Jurkat, Clone E6-1 (cell line): ENCODE measurements around the gene EDA.
"Not testable (repeated sequence)": the region's sequence is repeated elsewhere in the genome, so short reads cannot be mapped to it uniquely, and the experiment has no call there.

ENCODE experiments used
- DNase-seq: peaks from one replicate; pipeline ENCODE4 v3.0.0-alpha.2; 2011; ENCODE audit warnings: low read depth, low spot score
- H3K4me3 ChIP-seq: 2 replicates; pipeline ENCODE4 v1.5.1; 2011; ENCODE audit warnings: mild to moderate bottlenecking, low read length, control low read depth, moderate library complexity

The EDA gene

DNA sequence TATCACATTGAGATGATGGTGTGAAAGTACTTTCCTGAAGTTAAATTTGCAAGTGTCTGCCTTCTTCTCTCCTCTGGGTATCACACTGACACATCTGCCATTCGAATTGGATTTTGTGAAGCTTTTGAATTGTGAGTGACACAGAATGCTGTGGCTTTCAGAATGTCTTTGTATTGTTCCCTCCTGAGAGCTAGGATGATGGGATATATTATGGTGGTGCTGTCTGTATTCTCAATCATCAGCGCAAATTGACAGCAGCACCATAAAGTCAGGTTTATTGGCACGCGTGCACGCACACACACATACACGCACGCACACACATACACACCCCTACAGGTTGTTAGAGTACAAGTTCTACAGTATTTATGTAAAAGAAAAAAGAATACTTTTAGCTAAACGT is 290.5 kb downstream of the EDA start:
- no peak for DNase-seq

DNA sequence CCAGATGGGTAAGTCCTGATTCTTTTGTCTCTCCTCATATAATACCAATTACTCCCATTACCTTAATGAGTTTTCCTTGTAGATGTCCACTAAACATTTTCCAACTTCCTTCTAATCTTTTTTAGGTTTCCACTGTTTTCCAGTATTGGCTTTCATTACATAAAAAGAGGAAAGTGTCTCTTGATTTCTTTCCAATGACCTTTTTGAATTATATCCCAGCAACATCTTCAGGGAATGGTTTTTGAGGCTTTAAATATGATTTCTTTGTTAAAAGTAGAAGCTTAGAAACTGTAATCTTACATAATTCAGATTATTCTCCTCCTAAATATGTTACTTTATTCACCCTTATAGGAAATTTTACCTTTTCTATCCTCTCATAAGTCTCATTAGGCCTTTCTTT is 298.9 kb downstream of the EDA start:
- DNase-seq: no peak
- H3K4me3 ChIP-seq: no peak overlapping the region

More for the DNA sequence above, 290.5 kb downstream of the EDA start:
- no peak overlapping the region for H3K4me3 ChIP-seq

DNA sequence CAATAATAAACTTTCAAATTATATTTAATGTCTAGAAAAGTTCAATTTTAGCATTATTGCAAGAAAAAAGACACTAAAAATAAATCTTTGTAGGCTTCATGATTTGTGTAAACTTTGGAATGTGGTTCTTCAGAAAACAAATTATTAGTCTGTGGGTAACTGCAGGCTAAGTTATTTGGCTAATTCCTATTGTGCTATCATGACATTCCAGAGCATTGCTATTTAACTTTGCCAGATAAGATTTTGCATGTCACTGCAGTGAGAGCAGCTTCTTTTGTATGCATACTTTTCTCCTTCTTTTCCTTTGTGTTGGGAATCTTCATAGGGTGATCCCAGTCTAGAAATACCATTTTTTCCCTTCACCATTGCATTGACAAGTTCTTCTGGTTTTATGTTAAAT is 303.8 kb downstream of the EDA start:
- no peak overlapping the region for H3K4me3 ChIP-seq
- DNase-seq: no peak

DNA sequence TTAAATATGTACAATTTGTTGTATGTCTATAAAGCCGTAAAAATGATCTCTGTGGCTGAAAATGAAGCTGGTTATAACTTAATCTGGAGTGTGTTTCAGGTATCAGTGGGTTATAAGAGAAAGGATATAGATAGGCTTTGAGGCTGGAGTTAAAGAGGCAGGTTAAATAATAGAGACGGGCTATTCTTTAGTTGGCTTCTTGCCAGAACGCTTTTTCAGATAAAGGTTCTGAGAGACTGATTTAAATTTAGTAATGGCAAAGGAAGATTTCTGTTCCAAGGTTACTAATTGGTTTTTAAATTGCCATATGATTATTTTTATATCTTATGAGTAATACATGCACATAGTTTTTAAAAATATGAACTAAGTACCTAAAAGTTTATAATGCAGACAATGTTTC is 316.4 kb downstream of the EDA start:
- no peak for DNase-seq

DNA sequence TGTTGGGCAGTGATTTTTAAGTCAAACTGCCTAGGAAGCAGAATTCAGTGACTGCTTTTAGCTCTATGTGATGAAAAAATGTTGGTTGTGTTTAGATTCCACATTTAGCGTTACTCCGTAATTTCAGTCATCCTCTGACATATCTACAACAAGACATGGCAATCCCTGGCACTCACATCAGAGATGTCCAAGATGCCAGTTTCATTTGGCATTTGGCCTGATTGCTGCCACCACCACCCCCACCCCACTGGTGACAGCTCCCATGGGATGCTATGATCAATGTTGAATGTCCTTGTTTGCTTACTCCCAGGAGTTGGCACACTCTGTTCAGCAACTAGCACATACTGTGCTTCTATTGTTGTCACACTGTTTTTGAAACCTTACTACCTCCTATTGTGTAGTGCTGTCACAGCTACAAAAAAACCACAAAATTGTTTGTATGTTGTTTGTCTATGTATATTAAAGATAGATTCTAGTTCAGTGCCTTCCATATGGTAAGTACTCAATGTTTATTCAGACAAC is 332.4 kb downstream of the EDA start:
- no peak for DNase-seq
- H3K4me3 ChIP-seq: no peak overlapping the region

More for the DNA sequence above, 316.4 kb downstream of the EDA start:
- H3K4me3 ChIP-seq: no peak overlapping the region

DNA sequence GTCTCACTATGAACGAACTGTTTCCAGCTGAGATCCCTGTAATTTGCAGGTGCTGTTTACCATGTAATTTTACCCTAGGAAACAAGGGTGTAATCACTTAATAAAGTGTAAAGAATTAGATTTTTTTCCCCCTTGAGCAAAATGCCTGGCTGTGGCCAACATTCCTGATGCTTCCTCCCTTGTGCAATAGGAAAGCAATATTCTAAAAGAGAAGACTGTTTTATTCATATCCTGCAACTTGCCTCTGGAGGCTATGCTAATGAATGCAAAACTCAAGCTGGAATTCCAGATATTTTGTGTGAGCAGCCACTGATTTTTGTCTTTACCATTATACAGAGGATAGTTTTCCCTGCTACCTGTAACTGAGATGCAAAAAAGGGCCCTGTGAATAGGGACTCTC is 335.8 kb downstream of the EDA start:
- DNase-seq: no peak

DNA sequence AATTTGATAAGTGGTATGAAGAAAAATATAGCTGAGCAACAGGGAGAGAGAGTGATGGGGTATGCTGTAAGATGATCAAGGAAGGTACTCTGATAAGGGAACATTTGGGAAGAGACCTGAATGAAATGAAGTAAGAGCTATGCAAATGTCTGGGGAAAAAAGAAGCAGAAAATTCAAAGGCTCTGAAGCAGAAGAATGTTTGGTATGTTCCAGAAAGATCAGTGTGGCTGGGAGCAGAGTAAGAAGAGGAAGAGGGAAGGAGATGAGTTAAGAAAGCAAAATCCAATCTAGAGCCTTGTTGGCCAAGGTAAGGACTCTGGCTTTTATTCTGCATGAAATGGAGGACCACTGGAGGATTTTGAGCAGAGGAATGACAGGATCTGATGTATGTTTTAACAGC is 343.8 kb downstream of the EDA start:
- no peak for DNase-seq
- no peak overlapping the region for H3K4me3 ChIP-seq

More for the DNA sequence above, 335.8 kb downstream of the EDA start:
- no peak overlapping the region for H3K4me3 ChIP-seq

DNA sequence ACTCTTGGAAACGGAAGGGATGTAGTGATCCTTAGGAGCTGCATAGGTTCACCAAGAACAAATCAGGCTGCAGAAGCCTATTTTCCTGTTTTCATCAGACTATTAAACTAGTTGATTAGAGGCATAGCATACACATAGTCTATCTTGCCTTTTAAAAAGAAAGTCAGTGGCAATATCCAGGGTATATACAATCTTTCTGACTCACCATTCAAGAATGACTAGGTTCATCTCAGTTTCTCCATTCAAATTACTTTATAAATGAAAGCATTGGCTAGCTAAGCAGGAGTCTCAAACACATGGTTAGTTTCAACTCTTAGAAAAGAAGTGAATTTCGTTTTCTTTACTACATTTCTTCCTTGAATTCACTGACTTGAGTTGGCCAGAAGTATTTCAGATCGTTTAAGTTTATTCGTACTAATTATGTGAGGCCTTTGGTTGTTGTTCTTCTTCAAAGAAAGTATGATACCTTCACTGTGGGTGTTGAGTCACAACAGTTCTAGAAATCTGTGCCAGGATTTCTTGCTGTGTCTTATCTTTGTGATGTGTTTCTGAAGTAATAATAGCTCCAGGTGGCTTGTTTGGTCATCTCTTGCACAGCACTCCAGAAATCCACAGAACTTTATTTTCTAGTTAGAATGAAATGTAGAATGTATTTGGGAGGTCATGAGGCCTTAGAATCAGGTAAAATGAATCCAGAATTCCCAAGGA is 345.6 kb downstream of the EDA start:
- H3K4me3 ChIP-seq: no peak overlapping the region
- no peak for DNase-seq

DNA sequence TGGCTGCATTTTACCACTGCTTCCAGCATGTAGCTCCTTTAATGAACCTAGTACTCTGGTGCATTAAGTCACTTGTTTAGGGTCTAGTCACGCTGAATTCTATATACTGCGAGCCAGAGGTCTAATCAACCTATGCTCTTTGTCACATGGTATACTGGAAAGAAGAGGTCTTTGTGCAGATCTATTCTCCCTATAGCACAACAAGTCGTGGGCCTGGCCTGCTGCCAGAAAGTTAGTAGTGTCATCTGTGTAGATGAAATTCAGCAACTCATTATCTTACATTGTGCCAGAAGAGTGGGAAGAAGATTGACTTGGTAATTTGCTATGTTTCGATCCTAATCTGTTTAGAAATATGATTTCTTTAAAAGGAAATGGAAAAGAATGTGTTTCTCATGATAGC is 353.0 kb downstream of the EDA start:
- no peak for DNase-seq
- no peak overlapping the region for H3K4me3 ChIP-seq

DNA sequence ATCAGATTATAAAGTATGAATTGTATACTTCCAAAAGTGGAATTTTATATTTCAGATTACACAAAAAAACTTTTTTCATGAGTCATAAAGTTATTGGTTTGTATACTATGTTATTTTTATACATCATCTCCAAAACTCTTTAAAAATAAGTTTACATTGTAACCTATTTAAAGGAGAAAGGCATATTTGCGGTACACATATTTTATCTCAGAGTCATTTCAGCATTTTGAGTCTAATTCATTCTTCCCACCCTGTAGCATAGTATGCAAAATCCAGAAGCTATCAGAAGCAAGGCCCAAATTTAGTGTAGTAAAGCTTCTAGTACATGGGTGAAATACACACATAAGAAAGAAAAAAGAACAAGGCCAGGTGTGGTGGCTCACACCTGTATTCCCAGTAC is 353.5 kb downstream of the EDA start:
- no peak overlapping the region for H3K4me3 ChIP-seq
- no peak for DNase-seq

DNA sequence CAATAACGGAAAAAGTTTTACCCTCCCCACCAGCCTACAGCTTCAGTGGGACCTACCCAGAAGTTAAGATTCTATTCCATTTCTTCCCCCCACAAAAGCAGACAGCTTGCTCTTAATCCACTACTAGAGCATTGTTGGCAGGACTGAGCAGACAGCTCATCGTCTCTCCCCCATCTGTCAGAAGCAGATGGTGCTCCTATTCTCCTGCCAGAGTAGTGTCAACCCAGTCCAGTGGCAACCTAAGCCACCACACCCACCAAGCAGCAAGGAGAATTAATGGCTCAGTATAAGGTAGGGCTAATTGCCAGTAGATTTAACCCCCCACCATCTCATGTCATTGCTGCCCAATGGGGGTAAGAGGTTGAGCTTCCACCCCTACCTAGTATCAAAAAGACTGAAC is 371.8 kb downstream of the EDA start:
- no peak overlapping the region for H3K4me3 ChIP-seq

DNA sequence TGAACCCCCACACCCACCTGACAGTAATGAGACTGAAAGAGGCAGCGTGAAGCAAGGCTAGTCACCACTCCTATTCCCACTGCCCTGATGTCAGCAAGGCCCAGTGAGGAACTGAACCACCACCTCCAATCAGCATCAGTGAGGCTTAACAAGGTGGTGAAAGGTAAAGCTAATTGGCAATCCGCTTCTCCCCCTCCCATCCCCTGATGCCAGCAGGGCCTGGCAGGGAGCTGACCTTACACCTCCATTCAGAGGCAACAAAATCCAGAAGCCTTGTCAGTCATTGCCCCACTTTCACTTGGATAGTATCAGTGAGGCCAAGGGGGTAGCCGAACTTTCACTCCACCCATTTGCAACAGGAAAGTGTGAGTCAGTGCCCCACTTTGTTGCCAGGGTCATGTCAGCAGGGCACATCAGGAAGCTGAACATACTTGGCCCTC is 373.1 kb downstream of the EDA start:
- DNase-seq: no peak

More for the DNA sequence above, 371.8 kb downstream of the EDA start:
- DNase-seq: no peak

DNA sequence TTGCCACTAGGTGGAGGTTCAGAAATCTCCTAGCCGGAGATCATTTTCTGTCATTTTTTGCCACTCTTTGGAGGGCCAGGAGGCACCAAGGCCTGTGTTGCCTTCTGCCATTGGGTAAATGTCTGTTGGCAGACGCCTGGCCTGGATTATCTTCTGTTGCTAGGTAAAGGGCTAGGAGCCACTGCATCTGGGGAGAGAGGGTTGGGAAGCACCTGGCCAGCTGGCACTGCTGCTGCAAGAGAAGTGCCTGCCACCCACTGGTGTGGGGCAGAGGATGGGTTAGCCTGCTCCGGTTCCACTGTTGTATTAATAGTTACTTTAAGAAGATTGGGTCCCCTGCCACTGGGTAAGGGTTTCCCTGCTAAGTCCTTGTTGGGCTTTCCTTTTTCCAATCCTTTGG is 375.8 kb downstream of the EDA start:
- no peak for DNase-seq
- no peak overlapping the region for H3K4me3 ChIP-seq

More for the DNA sequence above, 373.1 kb downstream of the EDA start:
- no peak overlapping the region for H3K4me3 ChIP-seq

DNA sequence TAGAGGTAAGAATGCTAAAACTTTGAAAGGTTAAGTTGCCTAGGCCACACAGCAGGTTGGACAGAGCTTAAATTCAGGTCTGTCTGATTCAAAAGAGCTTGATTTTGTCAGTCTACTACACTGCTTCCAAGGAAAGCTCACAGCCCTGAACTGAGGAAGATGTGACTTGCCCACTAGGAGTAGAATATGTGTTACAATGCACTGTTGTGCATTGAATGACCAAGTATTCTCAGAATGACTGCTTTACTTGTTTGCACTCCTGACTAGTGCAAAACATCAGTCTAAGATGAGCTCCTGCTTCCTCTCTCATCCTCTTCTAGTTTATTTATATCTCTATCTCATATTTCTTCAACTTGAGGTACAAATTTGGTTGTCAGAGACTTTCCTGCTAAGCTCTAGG is 377.6 kb downstream of the EDA start:
- no peak for DNase-seq
- no peak overlapping the region for H3K4me3 ChIP-seq

DNA sequence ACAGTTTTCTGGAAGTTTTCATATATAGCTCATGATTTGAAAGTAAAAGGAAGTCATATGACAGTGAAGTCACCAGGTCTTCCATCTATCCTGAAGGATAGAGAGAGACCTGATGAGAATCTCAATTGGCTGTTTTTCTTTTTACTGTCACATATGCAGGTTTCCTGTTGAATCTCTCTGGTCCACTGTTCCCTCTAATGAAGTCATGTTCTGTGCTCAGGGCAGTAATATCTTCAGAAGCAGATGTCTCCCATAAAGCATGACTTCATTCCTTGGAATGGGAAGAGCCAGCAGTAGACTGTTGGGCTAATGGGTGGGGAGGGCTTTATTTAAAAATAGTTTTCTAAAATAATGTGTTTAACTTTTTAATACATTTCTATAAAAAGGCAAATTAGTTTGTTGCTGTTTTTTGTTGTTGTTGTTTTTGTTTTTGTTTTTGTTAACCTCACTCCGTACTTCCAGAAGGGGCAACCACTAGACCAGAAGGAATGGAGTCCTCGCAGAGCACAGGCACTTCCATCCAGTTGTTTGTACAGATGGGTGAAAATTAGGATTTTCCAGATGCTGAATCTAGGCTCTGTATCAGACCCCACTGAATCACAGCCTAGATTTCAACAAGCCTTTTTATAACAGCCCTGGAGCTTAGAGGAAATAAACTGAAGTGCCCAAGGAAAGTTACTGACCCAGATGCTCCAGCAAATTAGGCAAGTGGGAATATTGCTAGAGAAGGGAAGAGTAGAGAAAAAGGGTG is 379.6 kb downstream of the EDA start:
- no peak overlapping the region for H3K4me3 ChIP-seq
- DNase-seq: no peak

DNA sequence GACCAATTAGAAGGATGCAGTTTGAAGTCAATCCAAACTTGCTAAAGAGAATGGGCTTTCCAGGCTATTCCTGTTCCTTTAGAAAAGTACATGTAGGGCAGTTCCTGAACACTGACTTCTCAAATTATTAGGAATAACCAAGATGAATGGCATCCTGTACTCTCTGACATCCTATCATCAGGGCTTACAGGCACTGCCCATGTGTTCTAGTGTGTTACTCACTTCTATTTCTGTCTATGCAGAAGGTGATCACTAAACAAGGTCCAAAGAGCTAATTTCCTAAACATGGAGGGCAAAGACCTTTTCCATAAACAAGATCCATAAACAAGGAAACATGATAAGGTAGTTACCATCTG is 380.2 kb downstream of the EDA start:
- DNase-seq: no peak
- no peak overlapping the region for H3K4me3 ChIP-seq

DNA sequence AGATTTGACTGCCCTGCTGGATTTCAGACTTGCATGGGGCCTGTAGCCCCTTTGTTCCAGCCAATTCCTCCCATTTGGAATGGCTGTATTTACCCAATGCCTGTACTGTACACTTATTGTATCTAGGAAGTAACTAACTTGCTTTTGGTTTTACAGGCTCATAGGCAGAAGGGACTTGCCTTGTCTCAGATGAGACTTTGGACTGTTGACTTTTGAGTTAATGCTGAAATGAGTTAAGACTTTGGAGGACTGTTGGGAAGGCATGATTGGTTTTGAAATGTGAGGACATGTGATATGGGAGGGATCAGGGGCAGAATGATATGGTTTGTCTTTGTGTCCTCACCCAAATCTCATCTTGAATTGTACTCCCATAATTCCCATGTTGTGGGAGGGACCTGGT is 382.4 kb downstream of the EDA start:
- H3K4me3 ChIP-seq, DNase-seq: not testable (repeated sequence)

DNA sequence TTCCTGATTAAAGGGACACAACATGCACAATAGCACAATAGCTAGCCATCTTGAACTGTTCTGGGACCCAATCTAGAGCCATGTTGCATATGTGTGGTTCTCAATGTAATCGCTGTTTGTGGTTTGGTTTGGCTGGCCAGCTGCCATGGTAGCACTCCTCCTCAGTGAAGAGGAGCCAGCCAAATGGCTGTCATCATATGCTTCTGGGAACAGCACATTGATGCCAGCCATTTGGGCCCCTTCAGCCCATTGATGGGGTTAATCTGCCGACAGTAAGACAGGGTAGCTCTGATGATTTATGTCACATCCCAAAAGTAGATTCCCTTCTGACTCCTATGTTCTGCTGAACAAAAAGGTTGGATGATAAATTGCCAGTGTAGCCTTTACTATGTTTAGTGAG is 385.4 kb downstream of the EDA start:
- no peak overlapping the region for H3K4me3 ChIP-seq
- DNase-seq: no peak

DNA sequence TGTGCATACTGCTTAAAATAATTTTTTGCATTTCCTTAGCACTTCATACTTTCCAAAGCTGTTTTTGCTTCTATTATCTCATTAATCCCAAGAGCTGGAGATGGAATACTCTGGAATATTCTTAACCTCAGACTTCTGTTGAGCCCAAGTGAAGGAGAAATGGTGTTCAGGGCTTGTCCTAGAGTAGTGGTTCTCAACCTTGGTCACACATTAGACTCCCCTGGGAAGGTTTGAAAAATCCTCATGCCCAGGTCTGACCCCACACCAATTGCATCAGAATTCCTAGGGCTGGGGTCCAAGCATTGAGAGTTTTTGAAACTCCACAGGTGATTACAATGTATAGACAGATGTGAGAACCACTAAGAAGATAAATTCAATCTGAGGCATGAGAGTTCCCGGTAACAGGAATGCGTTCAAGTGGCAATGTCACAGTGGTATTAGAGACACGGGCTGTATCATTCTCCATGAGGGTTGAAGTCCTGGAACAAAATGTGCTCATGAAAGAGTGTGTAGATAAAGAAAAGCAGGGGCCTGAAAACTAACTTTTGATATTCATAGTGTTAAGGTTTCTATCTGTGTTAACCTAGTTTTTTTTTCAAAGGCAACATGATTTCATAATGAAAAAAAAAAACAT is 385.9 kb downstream of the EDA start:
- H3K4me3 ChIP-seq: no peak overlapping the region
- DNase-seq: no peak

DNA sequence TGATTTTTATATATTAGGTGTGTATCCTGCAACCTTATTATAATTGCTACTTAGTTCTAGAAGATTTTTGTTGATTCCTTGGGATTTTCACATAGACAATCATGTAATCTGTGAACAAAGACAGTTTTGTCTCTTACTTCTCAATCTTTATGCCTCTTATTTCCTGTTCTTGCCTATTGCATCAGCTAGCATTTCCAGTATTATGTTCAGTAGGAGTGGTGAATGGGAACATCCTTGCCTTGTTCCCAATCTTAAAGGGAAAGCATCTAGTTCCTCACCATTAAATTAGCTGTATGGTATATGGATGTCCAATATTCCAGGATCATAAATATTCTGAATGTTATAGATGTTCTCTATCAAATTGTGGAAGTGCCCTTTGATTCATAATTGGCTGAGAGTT is 392.0 kb downstream of the EDA start:
- DNase-seq: no peak
- no peak overlapping the region for H3K4me3 ChIP-seq
